Tibial nerve (tissue), 3 donors: ENCODE data around the gene CCDC169.

Source experiments
- EP300 ChIP-seq, 2 donors: sonication (generic); formaldehyde crosslinking; IDR thresholded peaks; one replicate each; pipeline ENCODE4 v1.6.1; 2017; ENCODE audit warnings: antibody characterized with exemption in 2 of 2, mild to moderate bottlenecking in 1 of 2
- POLR2A ChIP-seq, 2 donors: fragments of 450-650 bp; IDR thresholded peaks; one replicate each; pipeline ENCODE4 v1.6.1; 2017; ENCODE audit warnings: antibody characterized with exemption in 2 of 2, mild to moderate bottlenecking in 2 of 2, moderate library complexity in 2 of 2

DNA sequence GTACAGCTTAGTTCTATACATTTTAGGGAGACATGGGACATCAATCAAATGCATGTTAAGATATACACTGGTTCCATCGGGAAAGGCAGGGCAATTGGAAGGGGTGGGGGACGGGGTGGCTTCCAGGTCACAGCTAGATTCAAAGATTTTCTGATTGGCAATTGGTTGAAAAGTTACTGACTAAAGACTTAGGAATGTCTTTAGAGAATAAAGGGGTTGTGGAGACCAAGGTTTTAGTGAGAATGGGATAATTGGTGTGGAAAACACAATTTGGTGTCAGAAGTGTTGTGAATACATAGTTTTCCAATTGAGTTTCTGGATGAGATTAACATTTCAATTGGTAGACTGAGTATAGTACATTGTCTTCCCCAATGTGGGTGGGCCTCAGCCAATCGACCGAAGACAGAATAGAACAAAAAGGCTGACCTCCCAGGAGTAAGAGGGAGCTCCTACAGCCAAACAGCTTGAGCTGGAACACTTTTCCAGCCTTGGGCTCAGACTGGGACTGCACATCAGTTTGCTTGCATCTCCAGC lies 988 bp upstream of the CCDC169 start:
- no peak for TF ChIP-seq POLR2A (IDR thresholded peaks at IDR 0.05)
- no peak for TF ChIP-seq EP300 (IDR thresholded peaks at IDR 0.05)
